Bronchus fibroblast of lung (primary cell): ENCODE results near the gene BCAM. TPM values are rescaled to one million over a fixed set of nuclear protein-coding genes. Genes with fewer than 3 reads are reported as not detected.

Source experiments
- total RNA-seq: library from RNA; depleted of rRNA; stranded (reverse); fragments of >200 nt; gene quantifications from 2 replicates; pipeline ENCODE4 v1.2.3, GENCODE V29; 2015

The BCAM gene
- 17.1 and 18.3 TPM in 2 replicates for total RNA-seq

GRCh38 chr19:44808463-44809371, at the start of gene BCAM:
Gene BCAM, plus strand, starts transcription at chr19:44809103. Its CDS starts 22 bp downstream, at chr19:44809125.

GRCh38 chr19:44777715-44778347, 31.1 kb upstream of the BCAM start, which contains the start of gene CBLC:
Gene CBLC, plus strand, starts transcription at chr19:44777890. Its CDS starts 42 bp downstream, at chr19:44777932.

GRCh38 chr19:44845612-44846454, 36.9 kb downstream of the BCAM start, which contains the start of gene NECTIN2:
Gene NECTIN2, plus strand, starts transcription at chr19:44846297. Its CDS starts 229 bp downstream, at chr19:44846526.

Other genes with a start within 250 kb of the BCAM start
- gene IGSF23, start 195.5 kb upstream of the BCAM start, total RNA-seq: not detected in 2 replicates
- 95.4 and 101 TPM in 2 replicates for gene PVR, start 165.2 kb upstream of the BCAM start, total RNA-seq
- gene CEACAM19, start 137.6 kb upstream of the BCAM start, total RNA-seq: 2.7 and 3.3 TPM in 2 replicates
- not detected in 2 replicates for gene CEACAM16, start 110.0 kb upstream of the BCAM start, total RNA-seq
- 35.6 and 48.8 TPM in 2 replicates for gene BCL3, start 60.4 kb upstream of the BCAM start, total RNA-seq
- 0.50 and 1.9 TPM in 2 replicates for gene CBLC, start 31.2 kb upstream of the BCAM start, total RNA-seq
- 117 TPM in 2 replicates for gene NECTIN2, start 37.2 kb downstream of the BCAM start, total RNA-seq
- 82.2 and 93.8 TPM in 2 replicates for gene TOMM40, start 82.2 kb downstream of the BCAM start, total RNA-seq
- 21.0 and 25.3 TPM in 2 replicates for gene APOE, start 96.7 kb downstream of the BCAM start, total RNA-seq
- gene APOC1, start 105.5 kb downstream of the BCAM start, total RNA-seq: 15.8 and 15.9 TPM in 2 replicates
- not detected in 2 replicates for gene APOC4, start 133.1 kb downstream of the BCAM start, total RNA-seq
- gene APOC2, start 136.9 kb downstream of the BCAM start, total RNA-seq: not detected in 2 replicates
- gene CLPTM1, start 146.3 kb downstream of the BCAM start, total RNA-seq: 53.2 and 62.5 TPM in 2 replicates
- 9.9 and 11.6 TPM in 2 replicates for gene RELB, start 192.4 kb downstream of the BCAM start, total RNA-seq
- 34.9 and 46.4 TPM in 2 replicates for gene CLASRP, start 229.9 kb downstream of the BCAM start, total RNA-seq